OCI-LY3 (cell line): ENCODE measurements around the gene ZC3H7A.

ENCODE experiments used
- H2AFZ ChIP-seq: fragments of 200-600, 300-600 bp; shearing (Covaris generic); 2 replicates; pipeline ENCODE4 v1.6.0; 2014; ENCODE audit warnings: antibody characterized with exemption, low read depth, low read length
- H3K27ac ChIP-seq: fragments of 200-600, 300-600 bp; sonication (generic); 2 replicates; pipeline ENCODE4 v1.5.1; 2014; ENCODE audit warnings: mild to moderate bottlenecking, low read length, moderate library complexity, mixed read lengths
- H3K27me3 ChIP-seq: fragments of 200-600, 300-600 bp; sonication (generic); 2 replicates; pipeline ENCODE4 v1.6.1; 2014; ENCODE audit warnings: low read depth, low read length, mixed read lengths
- H3K36me3 ChIP-seq: fragments of 200-600, 300-600 bp; sonication (generic); replicated peaks from 2 replicates; pipeline ENCODE3; 2014; ENCODE audit warnings: low read depth, low read length, mixed read lengths
- H3K4me1 ChIP-seq: fragments of 300-600, 200-600 bp; sonication (generic); 2 replicates; pipeline ENCODE4 v1.6.1; 2014; ENCODE audit warnings: low read length, mixed read lengths
- H3K4me2 ChIP-seq: fragments of 200-600, 300-600 bp; sonication (generic); 2 replicates; pipeline ENCODE4 v1.6.1; 2014; ENCODE audit warnings: low read length, mixed read lengths
- H3K4me3 ChIP-seq: fragments of 300-600, 200-600 bp; sonication (generic); 2 replicates; pipeline ENCODE4 v1.5.1; 2014; ENCODE audit warnings: antibody characterized with exemption, mild to moderate bottlenecking, low read length, moderate library complexity
- H3K79me2 ChIP-seq: fragments of 300-600, 200-600 bp; shearing (Covaris generic); 2 replicates; pipeline ENCODE4 v1.6.1; 2014; ENCODE audit warnings: mild to moderate bottlenecking, low read length, mixed read lengths
- H3K9ac ChIP-seq: fragments of 300-600, 200-600 bp; shearing (Covaris generic); 2 replicates; pipeline ENCODE4 v1.6.0; 2014; ENCODE audit warnings: mild to moderate bottlenecking, low read length, moderate library complexity
- H3K9me3 ChIP-seq: fragments of 200-600, 300-600 bp; shearing (Covaris generic); 2 replicates; pipeline ENCODE4 v1.6.1; 2014; ENCODE audit warnings: low read length, mixed read lengths; ENCODE audit not compliant: insufficient read depth
- H4K20me1 ChIP-seq: fragments of 200-600, 300-600 bp; sonication (generic); 2 replicates; pipeline ENCODE4 v1.6.1; 2016; ENCODE audit warnings: low read length, mixed read lengths; ENCODE audit not compliant: insufficient read depth
- CTCF ChIP-seq: fragments of 200-600, 300-600 bp; sonication (generic); IDR thresholded peaks from 2 replicates; pipeline ENCODE4 v1.5.1; 2014; ENCODE audit warnings: antibody characterized with exemption, low read length, low read depth
- EZH2phosphoT487 ChIP-seq: fragments of 200-600 bp; shearing (Covaris generic); IDR thresholded peaks from 2 replicates; pipeline ENCODE4 v1.6.1; 2018; ENCODE audit warnings: antibody characterized with exemption, mixed run types, low read depth

ZC3H7A gene

GRCh38 chr16:11762431-11762830 lies 34.6 kb downstream of the ZC3H7A start:
- H4K20me1 ChIP-seq: no peaks in the 10 kb centered on the region
- peaks cover 49% of the 10 kb centered on the region for H3K4me1 ChIP-seq
- H3K27ac ChIP-seq: peak overlapping the region; percentile 97
- TF ChIP-seq CTCF (no peak), EZH2phosphoT487 (no peak)
- no peak overlapping the region for H3K4me2 ChIP-seq
- H3K9ac ChIP-seq: no peak overlapping the region
- no peak overlapping the region for H2AFZ ChIP-seq
- H3K27me3 ChIP-seq: no peaks in the 10 kb centered on the region
- H3K79me2 ChIP-seq: peaks cover 35% of the 10 kb centered on the region
- H3K9me3 ChIP-seq: no peaks in the 10 kb centered on the region
- H3K4me3 ChIP-seq: no peak overlapping the region
- H3K36me3 ChIP-seq: peaks cover 75% of the 10 kb centered on the region

GRCh38 chr16:11759997-11760396 lies 37.1 kb downstream of the ZC3H7A start:
- Histone ChIP-seq H3K4me1 (peaks cover 49% of the 10 kb centered on the region), H3K4me2 (peak overlapping the region; percentile 61), H3K79me2 (peaks cover 25% of the 10 kb centered on the region), H3K27me3 (no peaks in the 10 kb centered on the region), H3K9ac (peak overlapping the region; percentile 68), H4K20me1 (no peaks in the 10 kb centered on the region), H3K36me3 (peaks cover 77% of the 10 kb centered on the region), H2AFZ (no peak overlapping the region), H3K4me3 (peak overlapping the region; percentile 37; the same call in 1 of the 2 replicates), H3K9me3 (no peaks in the 10 kb centered on the region), H3K27ac (peak overlapping the region; percentile 97)
- TF ChIP-seq EZH2phosphoT487 (no peak), CTCF (no peak)

GRCh38 chr16:11759163-11759834 lies 37.8 kb downstream of the ZC3H7A start:
- Histone ChIP-seq H3K27me3 (no peaks in the 10 kb centered on the region), H3K9me3 (no peaks in the 10 kb centered on the region), H3K79me2 (peaks cover 25% of the 10 kb centered on the region), H3K4me3 (peak overlapping the region; percentile 12; the same call in 1 of the 2 replicates), H3K36me3 (peaks cover 73% of the 10 kb centered on the region), H3K27ac (peak overlapping the region; percentile 97), H2AFZ (no peak overlapping the region), H3K4me1 (peaks cover 49% of the 10 kb centered on the region), H4K20me1 (no peaks in the 10 kb centered on the region), H3K4me2 (peak overlapping the region; percentile 40), H3K9ac (peak overlapping the region; percentile 33; the same call in 1 of the 2 replicates)
- no peak for TF ChIP-seq EZH2phosphoT487
- TF ChIP-seq CTCF: no peak

GRCh38 chr16:11757671-11758545 lies 39.1 kb downstream of the ZC3H7A start:
- H3K9ac ChIP-seq: no peak overlapping the region
- peaks cover 47% of the 10 kb centered on the region for H3K4me1 ChIP-seq
- H4K20me1 ChIP-seq: no peaks in the 10 kb centered on the region
- H3K79me2 ChIP-seq: peaks cover 25% of the 10 kb centered on the region
- peak overlapping the region; percentile 97 for H3K27ac ChIP-seq
- no peak overlapping the region for H2AFZ ChIP-seq
- no peak for TF ChIP-seq CTCF
- TF ChIP-seq EZH2phosphoT487: no peak
- no peaks in the 10 kb centered on the region for H3K9me3 ChIP-seq
- no peaks in the 10 kb centered on the region for H3K27me3 ChIP-seq
- peaks cover 75% of the 10 kb centered on the region for H3K36me3 ChIP-seq
- H3K4me2 ChIP-seq: no peak overlapping the region
- no peak overlapping the region for H3K4me3 ChIP-seq
